ENCODE data around the gene LTBP4.

The LTBP4 gene

GRCh38 chr19:40581531-40581930, 19.6 kb upstream of the LTBP4 start:
- H3K36me3 ChIP-seq (ENCODE audit: control insufficient read depth, insufficient read depth, low read length) = peaks cover 23% of the 10 kb centered on the region
- no peak overlapping the region for H3K9ac ChIP-seq (ENCODE audit: low read length)
- H3K4me3 ChIP-seq (ENCODE audit: low read length) = no peak overlapping the region
- H3K27me3 ChIP-seq (ENCODE audit: control insufficient read depth, insufficient read depth, low read length) = no peaks in the 10 kb centered on the region
- H3K27ac ChIP-seq (ENCODE audit: low read depth, low read length) = no peak overlapping the region
- H3K4me1 ChIP-seq (ENCODE audit: control insufficient read depth, insufficient read depth, low read length) = peaks cover 3% of the 10 kb centered on the region

DNA sequence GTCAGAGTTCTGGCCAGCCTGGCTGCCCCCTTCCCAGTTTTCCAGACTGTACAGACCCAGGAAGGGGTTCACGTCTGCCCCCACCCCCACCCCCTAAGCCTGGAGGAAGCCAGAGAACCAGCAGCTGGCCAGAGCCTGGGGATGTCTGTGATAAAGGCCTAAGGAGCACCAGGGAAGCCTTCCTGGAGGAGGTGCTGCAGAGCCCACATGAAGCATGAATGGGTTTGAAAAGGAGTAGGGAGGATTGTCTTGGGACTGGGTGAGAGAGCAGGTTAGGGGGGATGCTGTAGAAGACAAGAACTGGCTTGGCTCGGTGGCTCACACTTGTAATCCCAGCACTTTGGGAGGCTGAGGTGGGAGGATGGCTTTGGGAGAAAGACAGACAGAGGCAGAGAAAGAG, 18.7 kb upstream of the LTBP4 start:
- Histone ChIP-seq H3K9ac (ENCODE audit: low read length) (no peak overlapping the region), H3K36me3 (ENCODE audit: control insufficient read depth, insufficient read depth, low read length) (peaks cover 25% of the 10 kb centered on the region), H3K4me3 (ENCODE audit: low read length) (no peak overlapping the region), H3K4me1 (ENCODE audit: control insufficient read depth, insufficient read depth, low read length) (peaks cover under 1% of the 10 kb centered on the region), H3K27me3 (ENCODE audit: control insufficient read depth, insufficient read depth, low read length) (no peaks in the 10 kb centered on the region), H3K27ac (ENCODE audit: low read depth, low read length) (no peak overlapping the region)

GRCh38 chr19:40583283-40583682, 17.9 kb upstream of the LTBP4 start:
- Histone ChIP-seq H3K36me3 (ENCODE audit: control insufficient read depth, insufficient read depth, low read length) (peaks cover 27% of the 10 kb centered on the region), H3K27me3 (ENCODE audit: control insufficient read depth, insufficient read depth, low read length) (no peaks in the 10 kb centered on the region), H3K9ac (ENCODE audit: low read length) (no peak overlapping the region), H3K27ac (ENCODE audit: low read depth, low read length) (no peak overlapping the region), H3K4me1 (ENCODE audit: control insufficient read depth, insufficient read depth, low read length) (no peaks in the 10 kb centered on the region), H3K4me3 (ENCODE audit: low read length) (no peak overlapping the region)

DNA sequence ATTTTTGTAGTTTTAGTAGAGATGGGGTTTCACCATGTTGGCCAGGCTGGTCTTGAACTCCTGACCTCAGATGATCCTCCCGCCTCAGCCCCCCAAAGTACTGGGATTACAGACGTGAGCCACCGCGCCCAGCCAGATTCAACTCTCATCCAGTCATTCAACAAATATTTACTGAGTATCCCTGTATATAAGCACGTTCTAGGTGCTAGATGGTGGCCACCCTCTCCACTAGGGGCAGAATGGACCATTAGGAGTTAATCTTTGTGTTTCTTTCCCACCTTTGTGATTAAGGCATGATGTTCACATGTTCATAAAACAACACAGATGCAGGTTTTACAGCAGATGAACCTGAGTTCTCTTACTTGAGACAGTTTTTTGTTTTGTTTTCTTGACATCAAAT, 17.2 kb upstream of the LTBP4 start:
- Histone ChIP-seq H3K36me3 (ENCODE audit: control insufficient read depth, insufficient read depth, low read length) (peaks cover 27% of the 10 kb centered on the region), H3K9ac (ENCODE audit: low read length) (no peak overlapping the region), H3K27me3 (ENCODE audit: control insufficient read depth, insufficient read depth, low read length) (no peaks in the 10 kb centered on the region), H3K4me1 (ENCODE audit: control insufficient read depth, insufficient read depth, low read length) (no peaks in the 10 kb centered on the region), H3K4me3 (ENCODE audit: low read length) (no peak overlapping the region), H3K27ac (ENCODE audit: low read depth, low read length) (no peak overlapping the region)

GRCh38 chr19:40585241-40585981, 15.8 kb upstream of the LTBP4 start:
- no peak overlapping the region for H3K4me3 ChIP-seq (ENCODE audit: low read length)
- no peaks in the 10 kb centered on the region for H3K4me1 ChIP-seq (ENCODE audit: control insufficient read depth, insufficient read depth, low read length)
- no peak overlapping the region for H3K27ac ChIP-seq (ENCODE audit: low read depth, low read length)
- H3K9ac ChIP-seq (ENCODE audit: low read length) = no peak overlapping the region
- no peaks in the 10 kb centered on the region for H3K27me3 ChIP-seq (ENCODE audit: control insufficient read depth, insufficient read depth, low read length)
- H3K36me3 ChIP-seq (ENCODE audit: control insufficient read depth, insufficient read depth, low read length) = peaks cover 21% of the 10 kb centered on the region

DNA sequence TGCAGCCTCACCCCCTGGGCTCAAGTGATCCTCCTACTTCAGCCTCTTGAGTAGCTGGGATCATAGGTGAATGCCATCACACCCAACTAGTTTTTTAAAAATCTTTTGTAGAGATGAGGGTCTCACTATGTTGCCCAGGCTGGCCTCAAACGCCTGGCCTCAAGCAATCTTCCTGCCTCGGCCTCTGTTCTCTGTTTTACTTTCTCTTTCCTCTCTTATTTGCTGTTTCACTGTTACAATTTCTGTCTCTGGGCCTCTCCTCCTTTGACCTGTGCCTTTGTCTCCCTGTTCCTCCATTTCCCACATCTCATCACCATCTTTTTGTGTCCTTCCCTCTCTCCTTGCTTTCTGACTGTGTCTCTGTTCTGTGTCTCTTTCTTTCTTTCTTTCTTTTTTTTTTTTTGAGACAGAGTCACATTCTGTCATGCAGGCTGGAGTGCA, 15.2 kb upstream of the LTBP4 start:
- Histone ChIP-seq H3K4me3 (ENCODE audit: low read length) (no peak overlapping the region), H3K36me3 (ENCODE audit: control insufficient read depth, insufficient read depth, low read length) (peaks cover 18% of the 10 kb centered on the region), H3K4me1 (ENCODE audit: control insufficient read depth, insufficient read depth, low read length) (no peaks in the 10 kb centered on the region), H3K27ac (ENCODE audit: low read depth, low read length) (no peak overlapping the region), H3K9ac (ENCODE audit: low read length) (no peak overlapping the region), H3K27me3 (ENCODE audit: control insufficient read depth, insufficient read depth, low read length) (no peaks in the 10 kb centered on the region)

GRCh38 chr19:40586611-40587010, 14.6 kb upstream of the LTBP4 start:
- no peaks in the 10 kb centered on the region for H3K4me1 ChIP-seq (ENCODE audit: control insufficient read depth, insufficient read depth, low read length)
- H3K27ac ChIP-seq (ENCODE audit: low read depth, low read length) = no peak overlapping the region
- no peak overlapping the region for H3K9ac ChIP-seq (ENCODE audit: low read length)
- peaks cover 15% of the 10 kb centered on the region for H3K36me3 ChIP-seq (ENCODE audit: control insufficient read depth, insufficient read depth, low read length)
- no peaks in the 10 kb centered on the region for H3K27me3 ChIP-seq (ENCODE audit: control insufficient read depth, insufficient read depth, low read length)
- no peak overlapping the region for H3K4me3 ChIP-seq (ENCODE audit: low read length)

DNA sequence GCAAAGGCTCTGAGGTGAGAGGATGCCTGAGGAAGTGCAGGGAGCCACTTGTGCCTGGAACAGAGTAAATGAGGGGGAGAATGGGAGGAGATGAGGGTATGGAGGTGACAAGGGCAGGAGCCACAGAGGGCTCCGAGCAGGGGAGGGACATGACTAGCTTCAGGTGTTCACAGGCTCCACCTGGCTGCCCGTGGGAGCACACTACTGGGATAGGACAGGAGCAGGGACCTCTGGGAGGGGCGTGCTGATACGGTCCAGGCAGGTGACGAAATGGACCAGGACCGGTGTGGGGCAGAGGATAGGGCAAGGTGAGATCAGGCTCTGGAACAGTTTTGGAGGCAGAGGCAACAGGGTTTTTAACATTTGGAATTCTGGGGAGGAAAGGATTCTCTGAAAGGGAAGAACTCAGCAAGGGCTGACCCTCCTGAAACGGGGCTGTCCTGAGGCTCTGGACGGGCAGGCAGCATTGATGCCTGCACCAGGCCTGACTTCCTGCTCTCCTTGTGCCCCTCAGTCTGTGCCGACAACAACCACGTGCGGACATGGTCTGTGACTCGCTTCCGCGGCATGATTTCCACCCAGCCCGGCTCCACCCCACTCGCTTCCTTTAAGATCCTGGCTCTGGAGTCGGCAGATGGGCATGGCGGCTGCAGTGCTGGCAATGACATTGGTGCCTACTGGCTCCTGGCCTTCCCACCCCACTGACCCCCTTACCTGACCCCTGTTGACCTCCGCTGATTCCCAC, 12.9 kb upstream of the LTBP4 start:
- Histone ChIP-seq H3K4me1 (ENCODE audit: control insufficient read depth, insufficient read depth, low read length) (no peaks in the 10 kb centered on the region), H3K27ac (ENCODE audit: low read depth, low read length) (no peak overlapping the region), H3K9ac (ENCODE audit: low read length) (no peak overlapping the region), H3K36me3 (ENCODE audit: control insufficient read depth, insufficient read depth, low read length) (peaks cover 9% of the 10 kb centered on the region), H3K27me3 (ENCODE audit: control insufficient read depth, insufficient read depth, low read length) (no peaks in the 10 kb centered on the region), H3K4me3 (ENCODE audit: low read length) (no peak overlapping the region)

DNA sequence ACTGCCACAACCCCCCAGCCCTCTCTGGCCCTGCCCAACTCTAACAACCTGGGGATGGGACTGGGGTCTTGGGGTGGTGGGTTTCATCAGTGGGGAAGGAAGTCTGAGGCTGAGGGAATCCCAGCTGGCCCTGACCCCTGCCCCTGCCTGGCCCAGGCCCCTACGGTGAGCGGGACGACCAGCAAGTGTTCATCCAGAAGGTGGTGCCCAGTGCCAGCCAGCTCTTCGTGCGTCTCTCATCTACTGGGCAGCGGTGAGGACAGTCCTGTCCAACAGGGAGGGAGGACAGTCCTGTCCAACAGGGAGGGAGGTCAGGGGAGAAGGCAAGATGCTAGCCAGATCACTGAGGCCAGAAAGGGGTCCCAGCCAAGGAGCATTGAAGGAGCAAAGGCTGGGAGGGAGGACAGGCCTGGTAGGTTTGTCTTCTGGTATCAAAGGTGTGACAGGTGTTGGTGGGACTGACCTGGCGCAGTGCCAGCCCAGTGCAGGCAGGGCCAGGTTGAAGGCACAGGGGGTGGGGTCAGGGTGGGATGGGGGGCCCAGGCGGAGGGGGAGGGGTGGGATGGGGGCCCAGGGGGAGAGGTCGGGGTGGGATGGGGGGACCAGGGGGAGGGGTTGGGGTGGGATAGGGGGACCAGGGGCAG, 12.1 kb upstream of the LTBP4 start:
- Histone ChIP-seq H3K27ac (ENCODE audit: low read depth, low read length) (no peak overlapping the region), H3K27me3 (ENCODE audit: control insufficient read depth, insufficient read depth, low read length) (no peaks in the 10 kb centered on the region), H3K9ac (ENCODE audit: low read length) (no peak overlapping the region), H3K4me3 (ENCODE audit: low read length) (no peak overlapping the region), H3K4me1 (ENCODE audit: control insufficient read depth, insufficient read depth, low read length) (no peaks in the 10 kb centered on the region), H3K36me3 (ENCODE audit: control insufficient read depth, insufficient read depth, low read length) (peaks cover 6% of the 10 kb centered on the region)

DNA sequence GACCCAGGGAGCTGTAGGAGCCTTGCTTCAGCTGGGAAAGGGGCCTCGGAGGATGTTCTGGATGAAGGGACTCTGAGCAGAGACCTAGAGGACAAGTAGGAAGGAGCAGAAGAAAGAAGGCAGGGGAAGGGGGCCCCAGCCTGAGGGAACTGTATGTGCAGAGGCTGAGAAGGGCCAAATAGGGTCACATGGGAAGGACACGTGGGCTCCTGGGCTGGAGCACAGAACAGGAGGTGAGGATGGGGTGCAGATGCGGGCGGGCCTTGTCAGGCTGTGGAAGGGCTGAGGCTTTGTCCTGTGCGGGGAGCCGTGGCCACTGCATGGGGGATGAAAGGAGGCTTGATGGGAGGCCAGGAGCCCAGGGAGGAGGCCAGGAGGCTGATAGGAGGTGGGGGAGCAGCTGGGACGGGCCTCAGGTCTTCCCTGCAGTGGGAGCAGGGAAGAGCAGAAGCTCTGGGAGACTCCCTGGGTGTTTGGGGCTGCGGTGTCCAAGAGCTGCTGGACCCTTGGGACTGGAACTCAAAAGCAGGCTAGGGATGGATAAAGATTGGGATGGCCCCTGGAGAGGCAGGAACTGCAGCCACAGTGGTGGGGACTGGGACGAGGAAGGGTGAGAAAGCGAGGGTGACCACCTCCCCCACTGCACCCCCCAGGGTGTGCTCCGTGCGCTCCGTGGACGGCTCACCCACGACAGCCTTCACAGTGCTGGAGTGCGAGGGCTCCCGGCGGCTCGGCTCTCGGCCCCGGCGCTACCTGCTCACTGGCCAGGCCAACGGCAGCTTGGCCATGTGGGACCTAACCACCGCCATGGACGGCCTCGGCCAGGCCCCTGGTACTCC, 11.4 kb upstream of the LTBP4 start:
- H3K4me3 ChIP-seq (ENCODE audit: low read length) = no peak overlapping the region
- peaks cover 6% of the 10 kb centered on the region for H3K36me3 ChIP-seq (ENCODE audit: control insufficient read depth, insufficient read depth, low read length)
- H3K9ac ChIP-seq (ENCODE audit: low read length) = no peak overlapping the region
- H3K27me3 ChIP-seq (ENCODE audit: control insufficient read depth, insufficient read depth, low read length) = no peaks in the 10 kb centered on the region
- H3K27ac ChIP-seq (ENCODE audit: low read depth, low read length) = no peak overlapping the region
- no peaks in the 10 kb centered on the region for H3K4me1 ChIP-seq (ENCODE audit: control insufficient read depth, insufficient read depth, low read length)

DNA sequence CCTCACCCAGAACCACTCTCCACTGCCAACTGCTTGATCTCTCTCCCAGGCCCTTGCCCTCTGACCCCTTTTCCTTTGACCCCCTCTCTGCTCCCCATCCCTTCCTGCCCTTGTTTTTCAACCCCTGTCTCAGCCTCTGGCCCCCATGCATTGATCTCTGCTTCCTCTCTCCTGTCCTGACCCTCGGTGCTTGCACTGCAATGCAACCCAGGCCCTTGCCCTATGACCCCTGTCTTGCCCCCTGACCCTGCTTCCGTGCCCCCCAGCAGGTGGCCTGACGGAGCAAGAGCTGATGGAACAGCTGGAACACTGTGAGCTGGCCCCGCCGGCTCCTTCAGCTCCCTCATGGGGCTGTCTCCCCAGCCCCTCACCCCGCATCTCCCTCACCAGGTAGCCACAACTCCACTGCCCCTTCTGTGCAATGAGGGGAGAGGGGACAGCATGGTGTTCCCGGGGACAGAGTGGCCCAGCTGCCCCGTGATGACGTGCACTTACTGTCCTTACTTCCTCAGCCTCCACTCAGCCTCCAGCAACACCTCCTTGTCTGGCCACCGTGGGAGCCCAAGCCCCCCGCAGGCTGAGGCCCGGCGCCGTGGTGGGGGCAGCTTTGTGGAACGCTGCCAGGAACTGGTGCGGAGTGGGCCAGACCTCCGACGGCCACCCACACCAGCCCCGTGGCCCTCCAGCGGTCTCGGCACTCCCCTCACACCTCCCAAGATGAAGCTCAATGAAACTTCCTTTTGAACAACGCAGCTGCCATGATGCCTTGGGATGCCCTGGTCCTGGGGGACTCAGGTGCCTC, 10.5 kb upstream of the LTBP4 start:
- Histone ChIP-seq H3K9ac (ENCODE audit: low read length) (no peak overlapping the region), H3K4me3 (ENCODE audit: low read length) (no peak overlapping the region), H3K27ac (ENCODE audit: low read depth, low read length) (no peak overlapping the region), H3K36me3 (ENCODE audit: control insufficient read depth, insufficient read depth, low read length) (peaks cover 6% of the 10 kb centered on the region), H3K27me3 (ENCODE audit: control insufficient read depth, insufficient read depth, low read length) (no peaks in the 10 kb centered on the region), H3K4me1 (ENCODE audit: control insufficient read depth, insufficient read depth, low read length) (no peaks in the 10 kb centered on the region)
